CD4-positive, CD25-positive, alpha-beta regulatory T cell (primary cell): ENCODE data around the gene UBE2G2. TPM values are rescaled to one million over a fixed set of nuclear protein-coding genes. Genes with fewer than 3 reads are reported as not detected.
A peak's percentile ranks its signal among the peaks of the same experiment; 100 is the strongest.

ENCODE experiments used
- ATAC-seq, 2 donors: fragments of 150-1000 bp; cut with Tn5 transposase; one replicate each; pipeline ENCODE4 v1.10.0; 2021; ENCODE audit warnings: low read depth in 2 of 2, moderate number of reproducible peaks in 2 of 2, moderate library complexity in 1 of 2
- DNase-seq, 3 donors: peaks; one replicate each; pipeline versions ENCODE4 v3.0.0 to v3.0.0-alpha.2; 2012 to 2022; ENCODE audit warnings: mixed read lengths in 1 of 3
- H3K27ac ChIP-seq: one replicate; pipeline ENCODE4 v1.7.0; 2013; ENCODE audit warnings: mild to moderate bottlenecking, low read length; ENCODE audit not compliant: insufficient read depth, poor library complexity, severe bottlenecking
- H3K27me3 ChIP-seq: one replicate; pipeline ENCODE4 v1.7.0; 2013; ENCODE audit warnings: low read length; ENCODE audit not compliant: control insufficient read depth, insufficient read depth
- H3K36me3 ChIP-seq: one replicate; pipeline ENCODE4 v1.7.0; 2013; ENCODE audit warnings: mild to moderate bottlenecking, low read length, moderate library complexity; ENCODE audit not compliant: control insufficient read depth, insufficient read depth
- H3K4me1 ChIP-seq: 2 replicates; pipeline ENCODE4 v1.7.0; 2013; ENCODE audit warnings: mild to moderate bottlenecking, low read length; ENCODE audit not compliant: insufficient read depth, control insufficient read depth, poor library complexity, severe bottlenecking
- H3K4me3 ChIP-seq: one replicate; pipeline ENCODE4 v1.7.0; 2013; ENCODE audit warnings: low read depth, mild to moderate bottlenecking, low read length, moderate library complexity
- H3K9me3 ChIP-seq, 2 experiments: 1 replicate in 1 of 2; 2 replicates in 1 of 2; pipeline ENCODE4 v1.7.0; 2013; ENCODE audit warnings: low read length in 2 of 2, mild to moderate bottlenecking in 1 of 2, moderate library complexity in 1 of 2; ENCODE audit not compliant: control insufficient read depth in 2 of 2
- H3K27ac Mint-ChIP-seq, 3 donors: one replicate each; pipeline ENCODE4 v1.8.0; 2020 to 2022; ENCODE audit warnings: mild to moderate bottlenecking in 3 of 3, mixed read lengths in 3 of 3, moderate library complexity in 2 of 3
- H3K27me3 Mint-ChIP-seq: one replicate; pipeline ENCODE4 v1.8.0; 2022; ENCODE audit warnings: mild to moderate bottlenecking, mixed read lengths
- H3K36me3 Mint-ChIP-seq: one replicate; pipeline ENCODE4 v1.8.0; 2020; ENCODE audit warnings: mixed read lengths
- H3K4me1 Mint-ChIP-seq, 4 donors: one replicate each; pipeline ENCODE4 v1.8.0; 2020 to 2022; ENCODE audit warnings: mixed read lengths in 4 of 4, mild to moderate bottlenecking in 1 of 4
- H3K4me3 Mint-ChIP-seq, 4 donors: one replicate each; pipeline ENCODE4 v1.8.0; 2020 to 2022; ENCODE audit warnings: mild to moderate bottlenecking in 4 of 4, mixed read lengths in 4 of 4, moderate library complexity in 3 of 4
- H3K9me3 Mint-ChIP-seq, 7 donors: one replicate each; pipeline ENCODE4 v1.8.0; 2020 to 2022; ENCODE audit warnings: mixed read lengths in 7 of 7, mild to moderate bottlenecking in 3 of 7, moderate library complexity in 2 of 7
- polyA plus RNA-seq, 4 donors: library from polyadenylated mRNA; unstranded; fragments of 300-500 nt; fragmentation: Illumina TruSeq; gene quantifications; one replicate each; pipeline ENCODE4 v1.2.3, GENCODE V29; 2021
- total RNA-seq: library from RNA; stranded (reverse); gene quantifications from one replicate; pipeline ENCODE4 v1.2.3, GENCODE V29; 2022

UBE2G2 gene
- total and polyA plus RNA-seq, 5 donors from 2014 or later: 42.8 to 109 (median 49.1) TPM

- Mint-ChIP-seq H3K27me3 (peaks cover 30% of the 10 kb centered on the region), H3K9me3 (no peaks in the 10 kb centered on the region), H3K4me1 (no peaks in the 10 kb centered on the region), H3K4me3 (no peak overlapping the region), H3K27ac (no peak overlapping the region), H3K36me3 (no peaks in the 10 kb centered on the region)
- no peak overlapping the region for H3K27ac ChIP-seq
- DNase-seq: no peak
- H3K36me3 ChIP-seq: no peaks in the 10 kb centered on the region
- no peaks in the 10 kb centered on the region for H3K27me3 ChIP-seq
- no peaks in the 10 kb centered on the region for H3K9me3 ChIP-seq
- H3K4me1 ChIP-seq: no peaks in the 10 kb centered on the region
- no peak overlapping the region for H3K4me3 ChIP-seq
- ATAC-seq: no peak
Observed at GRCh38 chr21:44729336-44730027, 72.1 kb downstream of the UBE2G2 start.

GRCh38 chr21:44728716-44729115 lies 72.9 kb downstream of the UBE2G2 start:
- H3K9me3 Mint-ChIP-seq: peaks cover 0 to 2% (median 0%) of the 10 kb centered on the region in 7 donors
- peaks cover 36% of the 10 kb centered on the region for H3K27me3 Mint-ChIP-seq
- no peak overlapping the region for H3K4me3 Mint-ChIP-seq
- peaks cover 0 to 4% (median 0%) of the 10 kb centered on the region in 4 donors for H3K4me1 Mint-ChIP-seq
- no peak for DNase-seq
- no peak for ATAC-seq
- H3K9me3 ChIP-seq: no peaks in the 10 kb centered on the region
- no peaks in the 10 kb centered on the region for H3K36me3 ChIP-seq
- H3K27me3 ChIP-seq: peaks cover 2% of the 10 kb centered on the region
- no peak overlapping the region for H3K27ac Mint-ChIP-seq
- no peak overlapping the region for H3K4me3 ChIP-seq
- H3K27ac ChIP-seq: no peak overlapping the region
- peaks cover 4% of the 10 kb centered on the region for H3K4me1 ChIP-seq
- no peaks in the 10 kb centered on the region for H3K36me3 Mint-ChIP-seq

GRCh38 chr21:44727757-44728156 lies 73.9 kb downstream of the UBE2G2 start:
- ATAC-seq (no peak), DNase-seq (no peak)
- Mint-ChIP-seq H3K9me3 (peaks cover 0 to 2% (median 0%) of the 10 kb centered on the region in 7 donors), H3K4me3 (no peak overlapping the region), H3K27me3 (peaks cover 38% of the 10 kb centered on the region), H3K27ac (no peak overlapping the region), H3K4me1 (peaks cover 0 to 10% (median 5%) of the 10 kb centered on the region in 4 donors), H3K36me3 (no peaks in the 10 kb centered on the region)
- Histone ChIP-seq H3K36me3 (no peaks in the 10 kb centered on the region), H3K27me3 (peaks cover 4% of the 10 kb centered on the region), H3K4me3 (no peak overlapping the region), H3K27ac (no peak overlapping the region), H3K9me3 (no peaks in the 10 kb centered on the region), H3K4me1 (peaks cover 13% of the 10 kb centered on the region)

- H3K4me1 Mint-ChIP-seq: peaks cover 0 to 13% (median 7%) of the 10 kb centered on the region in 4 donors
- no peak for ATAC-seq
- no peaks in the 10 kb centered on the region for H3K36me3 Mint-ChIP-seq
- H3K9me3 ChIP-seq: no peaks in the 10 kb centered on the region
- no peaks in the 10 kb centered on the region for H3K36me3 ChIP-seq
- no peak overlapping the region for H3K4me3 Mint-ChIP-seq
- H3K27me3 ChIP-seq: peaks cover 4% of the 10 kb centered on the region
- H3K9me3 Mint-ChIP-seq: peaks cover 0 to 2% (median 0%) of the 10 kb centered on the region in 7 donors
- no peak for DNase-seq
- H3K27ac ChIP-seq: no peak overlapping the region
- no peak overlapping the region for H3K27ac Mint-ChIP-seq
- H3K27me3 Mint-ChIP-seq: peaks cover 42% of the 10 kb centered on the region
- no peak overlapping the region for H3K4me3 ChIP-seq
- peaks cover 13% of the 10 kb centered on the region for H3K4me1 ChIP-seq
Observed at GRCh38 chr21:44727321-44727720, 74.3 kb downstream of the UBE2G2 start.

GRCh38 chr21:44726826-44727225 lies 74.8 kb downstream of the UBE2G2 start:
- peaks cover 0 to 13% (median 7%) of the 10 kb centered on the region in 4 donors for H3K4me1 Mint-ChIP-seq
- H3K9me3 Mint-ChIP-seq: peaks cover 0 to 2% (median 0%) of the 10 kb centered on the region in 7 donors
- no peak for ATAC-seq
- no peak for DNase-seq
- H3K27ac ChIP-seq: no peak overlapping the region
- H3K27me3 ChIP-seq: peaks cover 4% of the 10 kb centered on the region
- H3K36me3 Mint-ChIP-seq: no peaks in the 10 kb centered on the region
- H3K27ac Mint-ChIP-seq: no peak overlapping the region
- H3K4me1 ChIP-seq: peaks cover 13% of the 10 kb centered on the region
- no peaks in the 10 kb centered on the region for H3K9me3 ChIP-seq
- H3K4me3 Mint-ChIP-seq: no peak overlapping the region
- H3K27me3 Mint-ChIP-seq: peaks cover 43% of the 10 kb centered on the region
- H3K4me3 ChIP-seq: no peak overlapping the region
- H3K36me3 ChIP-seq: no peaks in the 10 kb centered on the region

GRCh38 chr21:44724926-44725325 lies 76.7 kb downstream of the UBE2G2 start:
- Histone ChIP-seq H3K27ac (no peak overlapping the region), H3K4me1 (peaks cover 13% of the 10 kb centered on the region), H3K9me3 (no peaks in the 10 kb centered on the region), H3K36me3 (no peaks in the 10 kb centered on the region), H3K4me3 (no peak overlapping the region), H3K27me3 (peaks cover 12% of the 10 kb centered on the region)
- Mint-ChIP-seq H3K27ac (no peak overlapping the region), H3K4me1 (peaks cover 0 to 13% (median 7%) of the 10 kb centered on the region in 4 donors), H3K36me3 (no peaks in the 10 kb centered on the region), H3K4me3 (no peak overlapping the region), H3K9me3 (peaks cover 0 to 2% (median 0%) of the 10 kb centered on the region in 7 donors), H3K27me3 (peaks cover 55% of the 10 kb centered on the region)
- ATAC-seq: no peak
- DNase-seq: no peak

- H3K4me3 ChIP-seq: no peak overlapping the region
- H3K4me1 ChIP-seq: peaks cover 13% of the 10 kb centered on the region
- peaks cover 57% of the 10 kb centered on the region for H3K27me3 Mint-ChIP-seq
- no peaks in the 10 kb centered on the region for H3K36me3 Mint-ChIP-seq
- peaks cover 13% of the 10 kb centered on the region for H3K27me3 ChIP-seq
- H3K9me3 Mint-ChIP-seq: peaks cover 0 to 2% (median 0%) of the 10 kb centered on the region in 7 donors
- no peaks in the 10 kb centered on the region for H3K9me3 ChIP-seq
- H3K27ac ChIP-seq: no peak overlapping the region
- DNase-seq (no peak), ATAC-seq (no peak)
- no peak overlapping the region for H3K27ac Mint-ChIP-seq
- H3K4me3 Mint-ChIP-seq: peak overlapping the region in 1 of 4 donors; percentile 48
- H3K36me3 ChIP-seq: no peaks in the 10 kb centered on the region
- peaks cover 0 to 13% (median 7%) of the 10 kb centered on the region in 4 donors for H3K4me1 Mint-ChIP-seq
Observed at GRCh38 chr21:44724196-44724595, 77.4 kb downstream of the UBE2G2 start.
